Measurements from ENCODE around the gene CACNA1E. TPM values are rescaled to one million over a fixed set of nuclear protein-coding genes. Genes with fewer than 3 reads are reported as not detected.

Gene CACNA1E
- polyA plus RNA-seq, 4 donors = 0.07 to 0.46 TPM; not detected in 2

DNA sequence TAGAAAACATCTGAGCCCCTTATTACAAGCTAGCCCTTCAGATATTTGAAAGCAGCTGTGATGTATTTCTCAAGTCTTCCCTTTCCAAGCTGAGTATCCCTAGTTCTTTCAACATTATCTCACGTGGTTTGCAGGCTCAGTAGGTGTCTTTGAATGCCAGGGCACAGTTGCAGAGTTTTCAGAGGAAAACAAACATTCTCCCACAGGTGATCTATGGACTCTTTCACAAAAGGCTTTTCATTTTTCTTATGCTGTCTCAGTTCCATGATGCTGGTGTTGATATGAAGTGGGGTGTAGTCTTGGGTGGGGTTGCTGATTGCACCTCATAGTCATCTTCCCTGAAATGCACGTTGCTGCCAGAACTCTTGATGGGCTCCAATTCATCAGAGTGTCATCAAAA lies 17.3 kb downstream of the CACNA1E start:
- H3K4me1 ChIP-seq (ENCODE audit: control insufficient read depth in 3 of 3, insufficient read depth in 2 of 3, low read depth in 1 of 3, low read length in 2 of 3) = peaks cover 0 to 8% (median 0%) of the 10 kb centered on the region in 3 donors
- DNase-seq (peak in 1 of 2 donors; percentile 44), FAIRE-seq (no peak)
- no peak overlapping the region for H3K27ac ChIP-seq (ENCODE audit: low read depth in 1 of 3, low read length in 2 of 3)
- H3K9me3 ChIP-seq (ENCODE audit: control insufficient read depth in 2 of 2, insufficient read depth in 1 of 2, low read depth in 1 of 2, low read length in 1 of 2) = no peaks in the 10 kb centered on the region
- H3K4me3 ChIP-seq (ENCODE audit: low read depth in 1 of 3, low read length in 3 of 3) = no peak overlapping the region
- H3K27me3 ChIP-seq (ENCODE audit: control insufficient read depth in 3 of 3, insufficient read depth in 3 of 3, low read length in 3 of 3) = no peaks in the 10 kb centered on the region
- no peaks in the 10 kb centered on the region for H3K36me3 ChIP-seq (ENCODE audit: control insufficient read depth in 3 of 3, insufficient read depth in 2 of 3, low read depth in 1 of 3, low read length in 3 of 3)
- WGBS, 3 donors = 9 to 39% (median 12%) methylated on average over 2 of the region's 2 CpGs

DNA sequence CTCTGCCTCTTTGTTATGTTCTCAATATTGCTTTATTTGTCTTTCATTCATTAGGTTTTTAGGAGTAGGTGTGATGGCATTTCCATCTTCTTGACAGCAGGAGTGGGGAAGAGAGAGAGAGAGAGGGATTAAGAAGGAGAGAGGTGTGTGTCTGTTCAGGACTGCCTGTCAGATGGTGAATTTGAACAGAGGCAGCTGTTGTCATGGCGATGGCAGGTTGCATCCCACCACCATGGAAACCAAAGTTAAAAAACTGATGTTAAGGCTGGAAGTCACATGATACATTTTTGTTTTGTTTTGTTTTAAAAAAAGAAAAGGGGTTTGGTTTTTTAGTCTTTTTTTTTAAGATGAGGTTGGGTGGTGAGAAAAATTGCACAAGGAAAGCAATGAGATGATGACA lies 18.3 kb downstream of the CACNA1E start:
- FAIRE-seq (no peak), DNase-seq (no peak)
- Histone ChIP-seq H3K36me3 (ENCODE audit: control insufficient read depth in 3 of 3, insufficient read depth in 2 of 3, low read depth in 1 of 3, low read length in 3 of 3) (no peaks in the 10 kb centered on the region), H3K9me3 (ENCODE audit: control insufficient read depth in 2 of 2, insufficient read depth in 1 of 2, low read depth in 1 of 2, low read length in 1 of 2) (no peaks in the 10 kb centered on the region), H3K4me1 (ENCODE audit: control insufficient read depth in 3 of 3, insufficient read depth in 2 of 3, low read depth in 1 of 3, low read length in 2 of 3) (peaks cover 0 to 8% (median 0%) of the 10 kb centered on the region in 3 donors), H3K27me3 (ENCODE audit: control insufficient read depth in 3 of 3, insufficient read depth in 3 of 3, low read length in 3 of 3) (no peaks in the 10 kb centered on the region), H3K27ac (ENCODE audit: low read depth in 1 of 3, low read length in 2 of 3) (no peak overlapping the region), H3K4me3 (ENCODE audit: low read depth in 1 of 3, low read length in 3 of 3) (no peak overlapping the region)
- WGBS, 3 donors = 82 to 89% (median 89%) methylated on average over 1 of the region's 1 CpG

DNA sequence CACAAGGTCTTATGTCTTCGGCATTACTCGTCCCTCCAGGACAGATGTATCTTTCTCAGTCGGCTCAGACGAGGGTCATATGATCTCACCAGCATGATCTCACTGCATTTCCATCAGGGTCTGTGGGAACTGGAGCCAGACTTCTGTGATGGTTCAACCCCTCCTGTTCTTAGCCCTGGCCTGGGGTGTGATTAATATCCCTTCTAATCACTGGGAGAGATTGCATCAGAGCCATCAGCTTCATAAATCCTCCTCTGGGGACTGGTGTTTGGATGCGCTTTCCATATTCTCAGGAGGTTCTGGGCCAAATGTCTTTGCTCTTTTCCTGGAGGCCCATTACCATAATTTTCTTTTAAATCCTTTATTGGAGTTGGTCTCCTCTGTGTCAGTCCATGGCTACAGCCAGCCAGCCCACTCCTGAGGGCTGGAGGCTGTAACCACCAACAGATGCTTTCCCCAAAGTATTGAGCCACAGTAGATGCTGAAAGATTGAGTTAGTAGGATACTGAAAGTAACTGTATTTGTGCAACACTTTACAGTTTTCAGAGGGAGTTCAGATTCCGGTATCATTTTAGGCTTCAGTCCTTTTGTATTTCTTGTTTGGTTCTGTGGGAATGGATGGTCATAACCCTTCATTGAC lies 20.0 kb downstream of the CACNA1E start:
- DNase-seq = no peak
- H3K27me3 ChIP-seq (ENCODE audit: control insufficient read depth in 3 of 3, insufficient read depth in 3 of 3, low read length in 3 of 3) = no peaks in the 10 kb centered on the region
- no peaks in the 10 kb centered on the region for H3K9me3 ChIP-seq (ENCODE audit: control insufficient read depth in 2 of 2, insufficient read depth in 1 of 2, low read depth in 1 of 2, low read length in 1 of 2)
- peaks cover 0 to 8% (median 0%) of the 10 kb centered on the region in 3 donors for H3K4me1 ChIP-seq (ENCODE audit: control insufficient read depth in 3 of 3, insufficient read depth in 2 of 3, low read depth in 1 of 3, low read length in 2 of 3)
- 65 to 87% (median 81%) methylated on average over 6 of the region's 6 CpGs for WGBS, 3 donors
- H3K27ac ChIP-seq (ENCODE audit: low read depth in 1 of 3, low read length in 2 of 3) = peak overlapping the region in 1 of 3 donors; percentile 32
- no peak overlapping the region for H3K4me3 ChIP-seq (ENCODE audit: low read depth in 1 of 3, low read length in 3 of 3)
- H3K36me3 ChIP-seq (ENCODE audit: control insufficient read depth in 3 of 3, insufficient read depth in 2 of 3, low read depth in 1 of 3, low read length in 3 of 3) = no peaks in the 10 kb centered on the region
- no peak for FAIRE-seq

DNA sequence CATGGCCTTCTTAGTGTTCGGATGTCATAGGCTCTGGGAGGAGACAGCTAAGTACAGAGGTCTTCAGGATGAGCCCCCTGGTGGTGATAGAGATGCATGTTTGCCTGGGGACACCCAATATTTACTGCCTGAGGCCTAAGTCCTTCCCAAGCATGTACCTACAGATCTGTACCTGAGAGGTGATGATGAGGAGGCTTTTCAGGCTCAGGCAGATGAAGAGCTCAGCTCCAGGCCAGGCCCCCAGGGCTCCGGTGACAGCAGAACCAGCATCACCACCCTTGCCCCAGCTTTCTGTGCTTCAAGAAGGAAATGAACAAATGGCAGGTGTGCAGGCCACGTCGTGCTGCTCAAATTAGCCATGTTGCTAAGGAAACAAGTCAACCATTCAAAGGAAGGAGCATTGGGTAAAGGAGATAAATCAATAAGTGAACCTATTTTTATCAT lies 21.1 kb downstream of the CACNA1E start:
- H3K27ac ChIP-seq (ENCODE audit: low read depth in 1 of 3, low read length in 2 of 3) = no peak overlapping the region
- no peak for FAIRE-seq
- peaks cover 0 to 8% (median 0%) of the 10 kb centered on the region in 3 donors for H3K4me1 ChIP-seq (ENCODE audit: control insufficient read depth in 3 of 3, insufficient read depth in 2 of 3, low read depth in 1 of 3, low read length in 2 of 3)
- no peak overlapping the region for H3K4me3 ChIP-seq (ENCODE audit: low read depth in 1 of 3, low read length in 3 of 3)
- 53 to 67% (median 55%) methylated on average over 4 of the region's 4 CpGs for WGBS, 3 donors
- H3K27me3 ChIP-seq (ENCODE audit: control insufficient read depth in 3 of 3, insufficient read depth in 3 of 3, low read length in 3 of 3) = no peaks in the 10 kb centered on the region
- peak; percentile 23 to 66 for DNase-seq
- H3K9me3 ChIP-seq (ENCODE audit: control insufficient read depth in 2 of 2, insufficient read depth in 1 of 2, low read depth in 1 of 2, low read length in 1 of 2) = no peaks in the 10 kb centered on the region
- no peaks in the 10 kb centered on the region for H3K36me3 ChIP-seq (ENCODE audit: control insufficient read depth in 3 of 3, insufficient read depth in 2 of 3, low read depth in 1 of 3, low read length in 3 of 3)

DNA sequence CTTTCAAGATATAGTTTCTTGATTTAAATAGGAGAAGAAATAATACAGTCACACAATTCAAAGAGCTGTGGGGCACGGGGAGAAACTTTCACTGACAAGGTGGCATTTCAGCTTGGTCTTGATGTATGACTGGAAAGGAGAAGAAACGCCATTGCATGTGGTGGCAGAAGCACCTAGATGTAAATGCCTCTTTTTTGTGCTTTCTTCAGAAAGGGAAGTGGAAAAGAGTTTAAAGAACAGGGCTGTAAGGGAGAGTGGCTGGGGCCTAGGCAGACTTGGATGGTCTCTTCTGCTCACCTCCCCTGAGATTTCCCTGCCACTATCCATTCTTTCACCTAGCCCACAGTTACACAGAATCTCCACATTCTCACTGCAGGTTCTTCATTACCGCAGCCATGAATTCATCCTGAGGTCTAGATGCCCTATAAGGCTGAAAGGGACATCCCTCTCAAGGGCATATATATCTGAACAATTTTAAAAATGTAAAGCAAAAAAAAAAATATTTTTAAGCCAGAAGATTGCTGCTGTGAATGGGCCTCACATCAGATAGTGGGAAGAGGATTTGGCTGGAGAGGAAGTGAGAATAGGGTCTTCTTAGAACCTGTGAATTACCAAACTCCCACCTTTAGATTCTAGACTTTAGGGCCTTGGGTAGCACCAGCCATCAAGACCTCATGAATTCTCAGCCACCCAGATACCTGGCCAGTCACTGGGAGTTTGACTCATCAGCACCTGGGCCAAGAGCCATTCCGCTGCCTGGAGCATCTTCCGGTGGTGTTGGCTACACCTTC lies 23.4 kb downstream of the CACNA1E start:
- no peak for FAIRE-seq
- DNase-seq = no peak
- 85 to 88% (median 85%) methylated on average over 5 of the region's 5 CpGs for WGBS, 3 donors

DNA sequence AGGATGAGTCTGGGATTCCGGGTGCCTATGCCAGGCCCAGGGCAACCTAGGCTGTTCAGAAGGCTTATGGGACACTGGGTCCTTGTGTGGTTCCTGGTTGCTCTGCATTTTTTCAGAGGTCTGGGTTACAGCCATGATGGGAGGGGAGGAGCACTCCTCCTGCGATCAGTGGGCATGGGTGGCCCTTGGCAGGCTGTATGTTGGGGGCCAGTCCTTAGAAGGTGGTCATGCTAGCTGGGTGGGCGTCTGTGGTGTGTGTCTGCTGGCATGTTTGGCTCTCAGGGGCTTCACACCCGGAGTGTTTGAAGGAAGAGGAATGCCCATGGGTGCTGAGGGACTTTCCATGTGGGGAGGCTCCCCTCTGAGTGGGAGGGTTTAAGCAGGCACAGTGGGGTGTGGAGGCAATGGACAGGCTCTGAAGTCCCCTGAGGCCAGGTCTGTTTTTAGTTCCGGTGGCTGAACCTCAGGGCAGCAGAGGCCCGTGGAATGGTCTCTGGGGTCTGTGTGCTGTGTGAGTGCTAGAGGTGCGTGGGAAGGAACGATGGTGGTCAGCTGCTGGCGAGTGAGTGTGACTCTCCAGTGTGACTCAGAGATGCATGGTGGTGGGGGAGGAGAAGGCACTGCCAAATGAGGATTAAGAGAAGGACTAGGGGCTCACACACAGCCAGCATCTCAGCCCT lies 25.3 kb downstream of the CACNA1E start:
- Histone ChIP-seq H3K27me3 (ENCODE audit: control insufficient read depth in 3 of 3, insufficient read depth in 3 of 3, low read length in 3 of 3) (no peaks in the 10 kb centered on the region), H3K4me1 (ENCODE audit: control insufficient read depth in 3 of 3, insufficient read depth in 2 of 3, low read depth in 1 of 3, low read length in 2 of 3) (no peaks in the 10 kb centered on the region), H3K36me3 (ENCODE audit: control insufficient read depth in 3 of 3, insufficient read depth in 2 of 3, low read depth in 1 of 3, low read length in 3 of 3) (no peaks in the 10 kb centered on the region), H3K4me3 (ENCODE audit: low read depth in 1 of 3, low read length in 3 of 3) (no peak overlapping the region), H3K9me3 (ENCODE audit: control insufficient read depth in 2 of 2, insufficient read depth in 1 of 2, low read depth in 1 of 2, low read length in 1 of 2) (no peaks in the 10 kb centered on the region), H3K27ac (ENCODE audit: low read depth in 1 of 3, low read length in 2 of 3) (no peak overlapping the region)
- DNase-seq (no peak), FAIRE-seq (no peak)
- 75 to 83% (median 82%) methylated on average over 9 of the region's 9 CpGs for WGBS, 3 donors

More for the DNA sequence above, 23.4 kb downstream of the CACNA1E start:
- Histone ChIP-seq H3K27me3 (ENCODE audit: control insufficient read depth in 3 of 3, insufficient read depth in 3 of 3, low read length in 3 of 3) (no peaks in the 10 kb centered on the region), H3K4me1 (ENCODE audit: control insufficient read depth in 3 of 3, insufficient read depth in 2 of 3, low read depth in 1 of 3, low read length in 2 of 3) (no peaks in the 10 kb centered on the region), H3K27ac (ENCODE audit: low read depth in 1 of 3, low read length in 2 of 3) (no peak overlapping the region), H3K36me3 (ENCODE audit: control insufficient read depth in 3 of 3, insufficient read depth in 2 of 3, low read depth in 1 of 3, low read length in 3 of 3) (no peaks in the 10 kb centered on the region), H3K4me3 (ENCODE audit: low read depth in 1 of 3, low read length in 3 of 3) (no peak overlapping the region), H3K9me3 (ENCODE audit: control insufficient read depth in 2 of 2, insufficient read depth in 1 of 2, low read depth in 1 of 2, low read length in 1 of 2) (no peaks in the 10 kb centered on the region)

DNA sequence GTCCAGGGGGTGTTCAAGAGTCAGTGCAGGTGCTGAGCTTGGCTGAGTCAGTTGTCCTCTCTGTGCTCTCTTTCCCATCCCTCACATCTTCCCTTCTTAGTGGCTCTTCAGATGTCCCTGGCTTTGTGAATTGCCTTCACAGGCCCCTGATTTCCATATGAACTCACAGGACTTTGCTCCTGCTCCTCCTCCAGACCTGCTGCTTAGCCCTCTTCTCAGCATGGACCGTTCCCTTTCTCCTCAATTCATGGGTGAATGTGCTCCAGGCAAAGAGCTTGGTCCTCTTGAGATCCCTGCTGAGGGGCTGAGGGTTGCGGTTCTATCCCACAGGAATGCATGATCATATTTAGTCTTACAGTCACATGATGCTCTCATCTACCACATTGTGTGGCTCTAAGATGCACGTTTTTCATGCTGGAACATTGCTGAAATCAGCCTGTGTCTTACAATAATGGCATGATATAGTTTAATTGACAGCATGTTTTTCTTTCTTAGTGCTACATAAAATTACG lies 30.5 kb downstream of the CACNA1E start:
- no peaks in the 10 kb centered on the region for H3K9me3 ChIP-seq (ENCODE audit: control insufficient read depth in 2 of 2, insufficient read depth in 1 of 2, low read depth in 1 of 2, low read length in 1 of 2)
- DNase-seq (no peak), FAIRE-seq (no peak)
- 45 to 65% (median 47%) methylated on average over 4 of the region's 4 CpGs for WGBS, 3 donors
- no peak overlapping the region for H3K27ac ChIP-seq (ENCODE audit: low read depth in 1 of 3, low read length in 2 of 3)
- H3K4me3 ChIP-seq (ENCODE audit: low read depth in 1 of 3, low read length in 3 of 3) = no peak overlapping the region
- no peaks in the 10 kb centered on the region for H3K36me3 ChIP-seq (ENCODE audit: control insufficient read depth in 3 of 3, insufficient read depth in 2 of 3, low read depth in 1 of 3, low read length in 3 of 3)
- no peaks in the 10 kb centered on the region for H3K4me1 ChIP-seq (ENCODE audit: control insufficient read depth in 3 of 3, insufficient read depth in 2 of 3, low read depth in 1 of 3, low read length in 2 of 3)
- no peaks in the 10 kb centered on the region for H3K27me3 ChIP-seq (ENCODE audit: control insufficient read depth in 3 of 3, insufficient read depth in 3 of 3, low read length in 3 of 3)
